Measurements from ENCODE around the gene TRRAP.

- TF ChIP-seq CTCF (optimal IDR thresholded peaks at IDR 0.05 in 1 of 3, IDR thresholded peaks at IDR 0.05 in 1 of 3, conservative IDR thresholded peaks at IDR 0.05 in 1 of 3; ENCODE audit: extremely low read depth in 1 of 3, insufficient read depth in 2 of 3, low read length in 3 of 3) (no peak), EZH2 (IDR thresholded peaks at IDR 0.05; ENCODE audit: low read length) (no peak)
Observed at GRCh38 chr7:98978672-98979071, 100.3 kb downstream of the TRRAP start.
